Mesenchymal stem cell (in vitro differentiated cells and primary cell): Measurements from ENCODE around the gene ISY1. TPM values are rescaled to one million over a fixed set of nuclear protein-coding genes. Genes with fewer than 3 reads are reported as not detected.

ENCODE experiments used
- DNase-seq: peaks from one replicate; pipeline ENCODE4 v3.0.0-alpha.2; 2013
- H2AFZ ChIP-seq: one replicate; pipeline ENCODE4 v1.6.1; 2013; ENCODE audit warnings: low read depth, mild to moderate bottlenecking, control low read depth, inconsistent platforms, low read length, moderate library complexity
- H2AK5ac ChIP-seq: 2 replicates; pipeline ENCODE4 v1.6.1; 2013; ENCODE audit warnings: low read length, moderate library complexity, mild to moderate bottlenecking, inconsistent platforms; ENCODE audit not compliant: severe bottlenecking
- H2BK120ac ChIP-seq: one replicate; pipeline ENCODE4 v1.6.1; 2013; ENCODE audit warnings: low read depth, mild to moderate bottlenecking, inconsistent platforms, low read length, moderate library complexity
- H2BK12ac ChIP-seq, 2 experiments: one replicate each; pipeline ENCODE4 v1.6.1; 2013; ENCODE audit warnings: inconsistent platforms in 2 of 2, low read length in 2 of 2, mild to moderate bottlenecking in 2 of 2, moderate library complexity in 2 of 2, control low read depth in 1 of 2
- H2BK15ac ChIP-seq: one replicate; pipeline ENCODE4 v1.6.1; 2013; ENCODE audit warnings: mild to moderate bottlenecking, low read depth, inconsistent platforms; ENCODE audit not compliant: poor library complexity, severe bottlenecking
- H2BK5ac ChIP-seq: 2 replicates; pipeline ENCODE4 v1.6.1; 2013; ENCODE audit warnings: low read depth, mild to moderate bottlenecking, low read length, control low read depth, inconsistent platforms; ENCODE audit not compliant: poor library complexity, severe bottlenecking
- H3K14ac ChIP-seq, 2 experiments: one replicate each; pipeline ENCODE4 v1.6.1; 2013; ENCODE audit warnings: inconsistent platforms in 2 of 2, low read length in 2 of 2, control low read depth in 1 of 2, mild to moderate bottlenecking in 1 of 2, moderate library complexity in 1 of 2
- H3K18ac ChIP-seq, 2 experiments: one replicate each; pipeline ENCODE4 v1.6.1; 2013; ENCODE audit warnings: inconsistent platforms in 2 of 2, low read length in 2 of 2, control low read depth in 1 of 2, low read depth in 1 of 2, mild to moderate bottlenecking in 1 of 2
- H3K23ac ChIP-seq, 2 experiments: one replicate each; pipeline ENCODE4 v1.6.1; 2013; ENCODE audit warnings: inconsistent platforms in 2 of 2, low read length in 2 of 2, mild to moderate bottlenecking in 2 of 2, moderate library complexity in 2 of 2, control low read depth in 1 of 2
- H3K27ac ChIP-seq: 2 replicates; pipeline ENCODE4 v1.5.1; 2013; ENCODE audit warnings: mild to moderate bottlenecking, moderate library complexity, low read length, control low read depth, inconsistent platforms; ENCODE audit not compliant: poor library complexity, severe bottlenecking
- H3K27me3 ChIP-seq, 2 experiments: 2 replicates each; pipeline versions ENCODE4 v1.6.1 to v1.7.0; 2013; ENCODE audit warnings: low read length in 2 of 2, mild to moderate bottlenecking in 2 of 2, moderate library complexity in 2 of 2, control low read depth in 1 of 2, inconsistent platforms in 1 of 2; ENCODE audit not compliant: control insufficient read depth in 1 of 2, insufficient read depth in 1 of 2
- H3K36me3 ChIP-seq, 2 experiments: 2 replicates each; pipeline versions ENCODE4 v1.6.1 to v1.7.0; 2013; ENCODE audit warnings: low read length in 2 of 2, control low read depth in 1 of 2, inconsistent platforms in 1 of 2, low read depth in 1 of 2, mild to moderate bottlenecking in 1 of 2; ENCODE audit not compliant: insufficient read depth in 2 of 2, control insufficient read depth in 1 of 2
- H3K4ac ChIP-seq, 2 experiments: one replicate each; pipeline ENCODE4 v1.6.1; 2013; ENCODE audit warnings: inconsistent platforms in 2 of 2, low read length in 2 of 2, mild to moderate bottlenecking in 2 of 2, moderate library complexity in 2 of 2, control low read depth in 1 of 2, low read depth in 1 of 2
- H3K4me1 ChIP-seq: 2 replicates; pipeline ENCODE4 v1.6.1; 2013; ENCODE audit warnings: low read depth, low read length, control low read depth; ENCODE audit not compliant: control insufficient read depth, insufficient read depth
- H3K4me2 ChIP-seq: 2 replicates; pipeline ENCODE4 v1.6.1; 2013; ENCODE audit warnings: low read length, mild to moderate bottlenecking, inconsistent platforms; ENCODE audit not compliant: poor library complexity, severe bottlenecking
- H3K4me3 ChIP-seq, 2 experiments: 2 replicates each; pipeline versions ENCODE4 v1.5.1 to v1.7.0; 2013; ENCODE audit warnings: low read length in 2 of 2, mild to moderate bottlenecking in 2 of 2, control low read depth in 1 of 2, low read depth in 1 of 2; ENCODE audit not compliant: insufficient read depth in 1 of 2
- H3K79me1 ChIP-seq: replicated peaks from 2 replicates; pipeline ENCODE4 v1.6.1; 2013; ENCODE audit warnings: mild to moderate bottlenecking, control low read depth, low read length, inconsistent platforms; ENCODE audit not compliant: poor library complexity, severe bottlenecking
- H3K9ac ChIP-seq: 2 replicates; pipeline ENCODE4 v1.7.0; 2013; ENCODE audit warnings: mild to moderate bottlenecking, low read length, moderate library complexity
- H3K9me3 ChIP-seq: 2 replicates; pipeline ENCODE4 v1.7.0; 2013; ENCODE audit warnings: mild to moderate bottlenecking, low read length; ENCODE audit not compliant: control insufficient read depth
- H4K8ac ChIP-seq: one replicate; pipeline ENCODE4 v1.6.1; 2013; ENCODE audit warnings: inconsistent platforms, mild to moderate bottlenecking, low read length, moderate library complexity
- H4K91ac ChIP-seq: one replicate; pipeline ENCODE4 v1.6.1; 2013; ENCODE audit warnings: mild to moderate bottlenecking, low read length, inconsistent platforms
- WGBS: methylation state at CpG from one replicate; pipeline ENCODE4 v1.1.7; 2013; ENCODE audit warnings: mixed read lengths; 5-methylcytosine and 5-hydroxymethylcytosine counted together
- polyA plus RNA-seq, 2 experiments: library from polyadenylated mRNA; stranded (reverse); fragments of 200-250 nt; gene quantifications; one replicate each; pipeline ENCODE4 v1.2.3, GENCODE V29; 2013

Gene ISY1
- 19.3 TPM for polyA plus RNA-seq (2013, experiment 1 of 2)
- polyA plus RNA-seq (2013, experiment 2 of 2): 19.9 TPM

GRCh38 chr3:129160891-129161859, at the start of gene ISY1:
ISY1 (minus strand) TSS chr3:129161063; CDS start chr3:129160975, 88 bp downstream.
- under 1% methylated on average over 59 of the region's 67 CpGs for WGBS
- peak within 1 kb of the TSS; percentile 85 for H4K91ac ChIP-seq
- peak within 1 kb of the TSS; percentile 90 for H2BK5ac ChIP-seq

GRCh38 chr3:129207479-129207878, 46.6 kb upstream of the ISY1 start:
- H2AFZ ChIP-seq: no peak overlapping the region
- H2BK5ac ChIP-seq: no peak overlapping the region
- no peak overlapping the region for H2BK12ac ChIP-seq
- H3K4ac ChIP-seq: no peak overlapping the region
- H2AK5ac ChIP-seq: no peak overlapping the region
- DNase-seq: no peak
- H3K9me3 ChIP-seq: no peaks in the 10 kb centered on the region
- no peak overlapping the region for H3K4me2 ChIP-seq
- no peak overlapping the region for H3K18ac ChIP-seq
- H3K23ac ChIP-seq: no peak overlapping the region
- H3K9ac ChIP-seq: peak overlapping the region; percentile 18
- H2BK120ac ChIP-seq: no peak overlapping the region
- no peak overlapping the region for H2BK15ac ChIP-seq
- H3K14ac ChIP-seq: no peak overlapping the region
- H3K4me1 ChIP-seq: peaks cover 5% of the 10 kb centered on the region
- no peaks in the 10 kb centered on the region for H3K36me3 ChIP-seq
- WGBS: 85% methylated on average over 2 of the region's 4 CpGs
- H4K91ac ChIP-seq: no peak overlapping the region
- no peak overlapping the region for H3K27ac ChIP-seq
- no peak overlapping the region for H4K8ac ChIP-seq
- no peak overlapping the region for H3K4me3 ChIP-seq
- H3K27me3 ChIP-seq: no peaks in the 10 kb centered on the region
- no peaks in the 10 kb centered on the region for H3K79me1 ChIP-seq

More at GRCh38 chr3:129160891-129161859, at the start of gene ISY1:
- H3K27ac ChIP-seq: peak within 1 kb of the TSS; percentile 98
- H3K23ac ChIP-seq: peak within 1 kb of the TSS in 1 of 2 experiments; percentile 73
- no peaks in the 10 kb centered on the region for H3K9me3 ChIP-seq
- peak within 1 kb of the TSS; percentile 31 for H2AK5ac ChIP-seq
- H3K79me1 ChIP-seq: peaks cover 18% of the 10 kb centered on the region
- peak within 1 kb of the TSS; percentile 74 to 93 for H3K4me3 ChIP-seq
- peak within 1 kb of the TSS in 1 of 2 experiments; percentile 36 for H3K14ac ChIP-seq
- peaks cover 6% of the 10 kb centered on the region for H3K4me1 ChIP-seq
- peak within 1 kb of the TSS; percentile 89 for H2AFZ ChIP-seq
- DNase-seq: peak; percentile 98
- H3K27me3 ChIP-seq: no peaks in the 10 kb centered on the region
- H3K4me2 ChIP-seq: peak within 1 kb of the TSS; percentile 89
- peak within 1 kb of the TSS; percentile 98 for H3K9ac ChIP-seq
- H4K8ac ChIP-seq: peak within 1 kb of the TSS; percentile 91
- H2BK12ac ChIP-seq: no peak within 1 kb of the TSS
- no peak within 1 kb of the TSS for H2BK120ac ChIP-seq
- H3K4ac ChIP-seq: peak within 1 kb of the TSS in 1 of 2 experiments; percentile 98
- peaks cover 24 to 42% of the 10 kb centered on the region in 2 experiments for H3K36me3 ChIP-seq
- peak within 1 kb of the TSS; percentile 94 for H2BK15ac ChIP-seq
- H3K18ac ChIP-seq: peak within 1 kb of the TSS; percentile 88 to 89

- WGBS: 77% methylated on average over 7 of the region's 8 CpGs
- Histone ChIP-seq H3K9me3 (no peaks in the 10 kb centered on the region), H4K91ac (no peak overlapping the region), H3K14ac (no peak overlapping the region), H2BK15ac (no peak overlapping the region), H3K27ac (no peak overlapping the region), H2BK120ac (no peak overlapping the region), H3K23ac (no peak overlapping the region), H2BK5ac (no peak overlapping the region), H3K18ac (no peak overlapping the region), H3K4me3 (no peak overlapping the region), H2BK12ac (no peak overlapping the region), H2AK5ac (no peak overlapping the region), H3K4me1 (no peaks in the 10 kb centered on the region), H2AFZ (no peak overlapping the region), H4K8ac (no peak overlapping the region), H3K9ac (no peak overlapping the region), H3K27me3 (no peaks in the 10 kb centered on the region), H3K4ac (no peak overlapping the region), H3K4me2 (no peak overlapping the region), H3K36me3 (no peaks in the 10 kb centered on the region), H3K79me1 (no peaks in the 10 kb centered on the region)
- DNase-seq: no peak
Observed at GRCh38 chr3:129205109-129205832, 44.4 kb upstream of the ISY1 start.

- H3K4me3 ChIP-seq: no peak overlapping the region
Observed at GRCh38 chr3:129204473-129204872, 43.6 kb upstream of the ISY1 start.

More at GRCh38 chr3:129204473-129204872, 43.6 kb upstream of the ISY1 start:
- Histone ChIP-seq H3K4me2 (no peak overlapping the region), H2BK120ac (no peak overlapping the region), H3K27ac (no peak overlapping the region), H3K9ac (no peak overlapping the region), H3K18ac (no peak overlapping the region), H4K8ac (no peak overlapping the region), H3K4me1 (no peaks in the 10 kb centered on the region), H2BK12ac (no peak overlapping the region), H2AK5ac (no peak overlapping the region), H3K23ac (no peak overlapping the region), H3K27me3 (no peaks in the 10 kb centered on the region), H3K79me1 (no peaks in the 10 kb centered on the region), H3K14ac (no peak overlapping the region), H2BK5ac (no peak overlapping the region), H3K9me3 (no peaks in the 10 kb centered on the region), H4K91ac (no peak overlapping the region), H3K36me3 (no peaks in the 10 kb centered on the region), H3K4ac (no peak overlapping the region), H2BK15ac (no peak overlapping the region), H2AFZ (no peak overlapping the region)
- WGBS: no CpG with 5 or more reads among the region's 2 CpGs
- no peak for DNase-seq
